Measurements from ENCODE around the gene IFNA2. TPM values are rescaled to one million over a fixed set of nuclear protein-coding genes. Genes with fewer than 3 reads are reported as not detected.

Gene IFNA2
- total and polyA plus RNA-seq, 2 experiments from 2014 or later, result not detected

GRCh38 chr9:21395778-21396717 lies 10.8 kb upstream of the IFNA2 start:
- H3K27me3 Mint-ChIP-seq (ENCODE audit: insufficient read depth, low read depth, poor library complexity), result peaks cover 3% of the 10 kb centered on the region
- H3K27me3 ChIP-seq (ENCODE audit: insufficient read depth), result peaks cover 34% of the 10 kb centered on the region

More at GRCh38 chr9:21395778-21396717, 10.8 kb upstream of the IFNA2 start:
- H3F3A ChIP-seq (replicated peaks; ENCODE audit: low read depth), result no peaks in the 10 kb centered on the region
- DNase-seq (ENCODE audit: low spot score) (peak; percentile 87), ATAC-seq (peak; percentile 94)
- H2AFZ ChIP-seq, result peak overlapping the region; percentile 94
- H3K36me3 ChIP-seq (ENCODE audit: insufficient read depth), result no peaks in the 10 kb centered on the region
- Mint-ChIP-seq H3K4me3 (peak overlapping the region; percentile 65), H3K9me3 (no peaks in the 10 kb centered on the region), H3K4me1 (peaks cover 12% of the 10 kb centered on the region), H3K27ac (no peak overlapping the region), H3K36me3 (ENCODE audit: low read depth) (no peaks in the 10 kb centered on the region)
- no peaks in the 10 kb centered on the region for H3K4me1 ChIP-seq (ENCODE audit: insufficient read depth)
- H3K4me2 ChIP-seq, result peak overlapping the region; percentile 80
- TF ChIP-seq CTCF (conservative IDR thresholded peaks at IDR 0.05; ENCODE audit: low read depth in 2 of 2) (peak; percentile 79 to 92), REST (IDR thresholded peaks at IDR 0.05; ENCODE audit: unreplicated experiment) (no peak)
- no peaks in the 10 kb centered on the region for H4K20me1 ChIP-seq (replicated peaks; ENCODE audit: insufficient read depth)
- no peaks in the 10 kb centered on the region for H3K79me2 ChIP-seq (replicated peaks; ENCODE audit: insufficient read depth)
- peak overlapping the region; percentile 55 for H3K4me3 ChIP-seq
- no peaks in the 10 kb centered on the region for H3K9me2 ChIP-seq (ENCODE audit: insufficient read depth)
- no peak overlapping the region for H3K27ac ChIP-seq (ENCODE audit: low read depth)
